Measurements from ENCODE around the gene ENHO. TPM values are rescaled to one million over a fixed set of nuclear protein-coding genes. Genes with fewer than 3 reads are reported as not detected.

The ENHO gene
- total RNA-seq, 1 donor = not detected

DNA sequence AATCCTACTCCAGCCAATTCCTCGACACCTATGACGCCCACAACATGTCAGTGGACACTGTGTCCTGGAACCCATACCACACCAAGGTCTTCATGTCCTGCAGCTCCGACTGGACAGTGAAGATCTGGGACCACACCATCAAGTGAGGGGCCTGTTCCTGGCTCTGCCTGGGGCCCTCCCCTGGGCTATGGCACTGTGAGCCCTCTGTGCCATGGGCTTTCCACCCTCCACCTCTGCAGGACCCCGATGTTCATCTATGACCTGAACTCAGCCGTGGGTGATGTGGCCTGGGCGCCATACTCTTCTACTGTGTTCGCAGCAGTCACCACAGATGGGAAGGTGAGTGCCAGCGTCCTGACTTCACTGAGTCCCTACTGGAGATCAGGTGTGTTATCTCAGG lies 8.4 kb downstream of the ENHO start:
- TF ChIP-seq, protein P1, sequence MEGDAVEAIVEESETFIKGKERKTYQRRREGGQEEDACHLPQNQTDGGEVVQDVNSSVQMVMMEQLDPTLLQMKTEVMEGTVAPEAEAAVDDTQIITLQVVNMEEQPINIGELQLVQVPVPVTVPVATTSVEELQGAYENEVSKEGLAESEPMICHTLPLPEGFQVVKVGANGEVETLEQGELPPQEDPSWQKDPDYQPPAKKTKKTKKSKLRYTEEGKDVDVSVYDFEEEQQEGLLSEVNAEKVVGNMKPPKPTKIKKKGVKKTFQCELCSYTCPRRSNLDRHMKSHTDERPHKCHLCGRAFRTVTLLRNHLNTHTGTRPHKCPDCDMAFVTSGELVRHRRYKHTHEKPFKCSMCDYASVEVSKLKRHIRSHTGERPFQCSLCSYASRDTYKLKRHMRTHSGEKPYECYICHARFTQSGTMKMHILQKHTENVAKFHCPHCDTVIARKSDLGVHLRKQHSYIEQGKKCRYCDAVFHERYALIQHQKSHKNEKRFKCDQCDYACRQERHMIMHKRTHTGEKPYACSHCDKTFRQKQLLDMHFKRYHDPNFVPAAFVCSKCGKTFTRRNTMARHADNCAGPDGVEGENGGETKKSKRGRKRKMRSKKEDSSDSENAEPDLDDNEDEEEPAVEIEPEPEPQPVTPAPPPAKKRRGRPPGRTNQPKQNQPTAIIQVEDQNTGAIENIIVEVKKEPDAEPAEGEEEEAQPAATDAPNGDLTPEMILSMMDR (IDR thresholded peaks at IDR 0.05; ENCODE audit: insufficient read depth, low read length) = no peak
- no peak for DNase-seq (ENCODE audit: low read depth)
- no peak overlapping the region for H3K4me3 ChIP-seq (ENCODE audit: low read depth, low read length)

DNA sequence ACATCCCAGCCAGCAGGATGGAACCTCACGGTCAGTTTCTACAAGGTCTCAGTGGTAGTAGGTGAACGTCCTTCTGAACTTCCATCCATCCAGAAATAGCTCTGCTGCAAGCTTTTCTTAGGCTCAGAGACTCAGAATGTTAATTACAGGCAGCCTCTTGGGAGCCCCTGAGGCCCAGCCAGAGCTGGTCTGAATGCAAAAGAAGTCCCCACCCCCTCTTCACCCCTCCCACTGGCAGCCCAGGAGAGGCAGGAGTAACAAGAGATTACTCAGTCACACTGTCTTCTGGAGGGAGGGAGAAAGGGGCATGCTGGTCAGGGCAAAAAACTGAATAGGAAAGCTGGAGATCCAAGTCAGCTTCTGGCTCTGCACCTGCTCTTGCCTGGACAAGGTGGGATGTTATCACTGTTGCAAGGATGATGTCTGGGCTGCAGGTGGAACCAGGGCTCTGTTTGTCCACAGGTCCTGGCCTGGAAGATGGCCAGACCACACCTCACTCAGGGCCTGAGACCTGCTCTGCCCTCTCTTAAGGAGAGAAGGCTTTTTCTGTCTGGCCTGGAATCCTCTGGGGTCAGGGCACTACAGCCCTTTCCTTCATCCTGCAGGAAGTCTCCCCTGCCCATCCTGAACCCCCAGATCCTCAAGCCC lies 9.1 kb downstream of the ENHO start:
- no peak overlapping the region for H3K4me3 ChIP-seq (ENCODE audit: low read depth, low read length)
- peak; percentile 21 for DNase-seq (ENCODE audit: low read depth)
- TF ChIP-seq, protein P1 (IDR thresholded peaks at IDR 0.05; ENCODE audit: insufficient read depth, low read length) = no peak

DNA sequence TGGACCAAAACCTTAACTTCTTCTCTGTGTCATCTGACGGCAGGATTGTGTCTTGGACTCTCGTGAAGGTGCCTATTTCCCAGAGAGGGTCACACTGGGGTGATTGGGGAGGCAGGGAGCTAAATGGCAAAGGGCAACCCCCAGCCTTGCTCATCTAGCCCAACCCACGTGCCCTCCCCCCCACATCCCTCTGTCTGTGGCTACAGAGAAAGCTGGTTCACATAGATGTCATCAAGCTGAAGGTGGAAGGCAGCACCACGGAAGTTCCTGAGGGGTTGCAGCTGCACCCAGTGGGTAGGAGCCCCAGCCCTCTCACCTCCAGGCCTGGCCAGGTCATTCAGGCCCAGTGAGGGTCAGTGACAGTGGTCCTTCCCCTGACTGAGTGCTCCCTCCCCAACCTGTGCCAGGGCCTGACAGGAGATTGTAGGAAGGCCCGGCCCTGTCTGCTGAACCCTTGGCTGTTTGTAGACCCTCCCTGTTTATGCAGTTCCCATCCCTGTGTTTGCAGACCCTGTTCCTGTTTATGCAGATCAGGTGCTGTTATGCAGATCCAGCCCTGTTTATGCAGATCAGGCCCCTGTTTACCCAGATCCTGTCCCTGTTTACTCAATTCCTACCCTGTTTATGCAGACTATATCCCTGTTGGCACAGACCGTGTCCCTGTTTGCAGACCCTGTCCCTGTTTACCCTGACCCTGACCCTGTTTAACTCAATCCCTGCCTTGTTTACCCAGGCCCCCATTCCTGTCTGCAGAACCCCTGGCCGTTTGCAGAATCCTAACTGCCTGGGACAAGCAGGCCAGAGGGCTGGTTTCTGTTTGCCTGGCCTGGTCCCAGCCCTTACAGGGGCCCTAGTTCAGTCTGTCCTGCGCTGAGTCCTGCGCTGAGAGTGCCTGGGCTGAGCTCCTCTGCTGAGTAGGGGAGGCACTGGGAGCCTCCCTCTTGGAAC lies 10.4 kb downstream of the ENHO start:
- TF ChIP-seq, protein P1 (IDR thresholded peaks at IDR 0.05; ENCODE audit: insufficient read depth, low read length) = no peak
- no peak for DNase-seq (ENCODE audit: low read depth)
- H3K4me3 ChIP-seq (ENCODE audit: low read depth, low read length) = no peak overlapping the region

DNA sequence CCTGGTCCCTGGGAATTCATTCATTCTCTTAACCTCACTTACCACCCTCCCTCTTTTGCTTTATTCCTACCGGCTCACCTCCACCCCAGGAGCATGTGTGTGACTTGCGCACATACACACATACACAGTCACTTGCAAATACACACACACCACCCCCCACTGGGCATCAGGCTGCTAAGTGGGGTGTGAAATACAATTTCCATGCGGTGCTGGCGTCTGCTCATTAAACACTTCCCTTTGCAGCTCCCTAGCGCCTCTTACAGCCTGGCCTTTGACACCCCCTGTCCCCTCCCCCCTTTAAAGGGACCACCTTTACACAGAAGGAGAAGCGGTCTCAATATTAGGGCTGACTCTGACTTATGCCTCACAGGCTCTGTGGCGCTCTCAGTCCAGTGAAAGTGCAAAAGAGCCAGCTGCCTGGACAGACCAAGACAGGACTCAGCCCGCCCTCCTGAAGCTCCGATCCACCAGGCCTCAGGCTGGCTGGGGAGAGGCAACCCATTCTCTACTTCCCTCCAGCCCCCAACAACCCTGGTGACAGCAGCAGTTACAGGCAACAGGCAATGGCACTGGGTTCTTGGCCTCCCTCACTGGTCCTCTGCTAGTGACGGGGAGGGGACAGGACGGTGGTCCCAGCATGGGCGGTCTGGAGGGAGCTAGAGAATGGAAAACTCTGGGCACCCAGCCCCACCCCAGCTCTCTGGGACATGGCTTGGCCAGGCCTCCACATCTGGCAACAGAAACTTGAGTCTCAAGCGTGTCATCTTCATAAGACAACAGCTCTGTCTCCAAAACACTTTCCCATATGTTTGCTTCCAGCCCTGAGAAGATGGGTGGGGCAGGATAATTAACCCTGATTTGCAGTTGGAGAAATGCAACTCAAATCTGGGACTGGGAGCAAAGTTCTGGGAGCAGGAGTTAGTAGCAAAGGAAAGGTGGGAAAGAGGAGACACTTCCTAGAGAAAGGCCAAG lies 12.0 kb downstream of the ENHO start:
- no peak for DNase-seq (ENCODE audit: low read depth)
- H3K4me3 ChIP-seq (ENCODE audit: low read depth, low read length) = no peak overlapping the region
- TF ChIP-seq, protein P1 (IDR thresholded peaks at IDR 0.05; ENCODE audit: insufficient read depth, low read length) = no peak

DNA sequence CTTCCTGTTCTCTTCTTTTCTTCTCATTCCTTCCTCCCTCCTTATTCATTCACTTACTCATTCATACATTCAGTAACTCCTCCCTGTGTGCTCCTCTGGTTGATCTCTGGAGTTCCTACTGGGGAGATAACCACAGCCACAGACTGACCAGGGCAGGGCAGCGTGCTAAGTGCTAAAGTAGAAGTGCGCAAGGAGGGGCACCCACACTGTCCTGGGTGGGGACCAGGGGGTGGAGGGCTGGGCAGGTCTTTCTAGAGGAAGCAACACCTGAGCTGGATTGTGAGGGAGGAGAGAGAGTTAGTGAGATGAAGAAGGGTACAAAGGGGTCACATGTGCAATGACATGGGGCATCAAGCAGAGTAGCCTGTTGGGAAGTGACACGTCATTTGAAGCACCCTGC lies 13.8 kb downstream of the ENHO start:
- H3K4me3 ChIP-seq (ENCODE audit: low read depth, low read length) = no peak overlapping the region
- DNase-seq (ENCODE audit: low read depth) = no peak
- TF ChIP-seq, protein P1 (IDR thresholded peaks at IDR 0.05; ENCODE audit: insufficient read depth, low read length) = no peak

DNA sequence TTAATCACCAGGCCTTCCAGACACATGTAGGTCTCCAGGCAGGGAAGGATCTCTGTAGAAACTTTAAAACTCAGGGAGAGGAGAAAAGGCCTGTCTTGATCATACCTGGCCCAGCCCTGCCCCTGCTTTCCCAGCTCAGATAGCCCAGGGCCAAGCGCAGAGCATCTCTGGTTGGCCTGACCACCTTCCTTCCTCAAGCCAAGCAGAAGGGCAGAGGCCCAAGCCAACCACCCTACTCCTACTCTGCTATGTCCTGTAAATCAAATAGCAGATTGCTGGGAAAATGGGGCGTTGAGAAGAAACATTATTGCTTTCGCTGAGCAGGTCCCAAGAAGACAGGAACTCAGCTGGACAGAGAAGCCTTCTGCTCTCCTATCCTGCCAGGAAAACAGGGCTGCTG lies 14.3 kb downstream of the ENHO start:
- TF ChIP-seq, protein P1 (IDR thresholded peaks at IDR 0.05; ENCODE audit: insufficient read depth, low read length) = no peak
- DNase-seq (ENCODE audit: low read depth) = no peak

More for the DNA sequence above, 14.3 kb downstream of the ENHO start:
- no peak overlapping the region for H3K4me3 ChIP-seq (ENCODE audit: low read depth, low read length)
